GM18951 (cell line): ENCODE measurements around the gene ISL2.

Source experiments
- POLR2A ChIP-seq: IDR thresholded peaks from 4 replicates; pipeline ENCODE4 v1.6.1; 2011; ENCODE audit warnings: mild to moderate bottlenecking; ENCODE audit not compliant: insufficient read length, insufficient read depth; ENCODE audit errors: extremely low read depth
- in situ Hi-C: fragments of 300-500 bp; cut with MboI; formaldehyde crosslinking; loops from one replicate; pipeline ENCODE4 v1.12.0; 2022; ENCODE audit warnings: low sequenced_read_pairs, mixed read lengths, inconsistent platforms; ENCODE audit not compliant: unreplicated experiment

The ISL2 gene

DNA sequence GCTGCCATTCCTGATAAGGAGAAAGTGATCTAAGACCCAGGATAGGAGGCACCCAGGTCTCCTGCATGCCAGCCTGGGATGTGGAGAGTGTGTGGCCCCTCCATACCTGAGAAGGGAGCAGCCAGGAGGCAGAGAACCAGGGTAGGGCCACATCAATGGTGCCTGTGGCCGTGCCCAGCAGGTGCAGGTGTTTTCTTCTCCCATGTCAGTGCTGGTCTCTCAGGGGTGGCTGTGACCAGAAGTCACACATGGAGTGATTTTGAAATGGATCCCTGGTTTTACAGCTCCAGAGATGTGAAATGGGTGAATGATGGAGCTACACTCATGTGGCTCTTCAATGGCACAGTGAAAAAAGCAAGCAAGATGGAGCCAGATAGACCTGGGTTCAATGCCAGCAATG lies 3.3 kb upstream of the ISL2 start:
- in situ Hi-C loops: no loop called here
- no peak for TF ChIP-seq POLR2A

DNA sequence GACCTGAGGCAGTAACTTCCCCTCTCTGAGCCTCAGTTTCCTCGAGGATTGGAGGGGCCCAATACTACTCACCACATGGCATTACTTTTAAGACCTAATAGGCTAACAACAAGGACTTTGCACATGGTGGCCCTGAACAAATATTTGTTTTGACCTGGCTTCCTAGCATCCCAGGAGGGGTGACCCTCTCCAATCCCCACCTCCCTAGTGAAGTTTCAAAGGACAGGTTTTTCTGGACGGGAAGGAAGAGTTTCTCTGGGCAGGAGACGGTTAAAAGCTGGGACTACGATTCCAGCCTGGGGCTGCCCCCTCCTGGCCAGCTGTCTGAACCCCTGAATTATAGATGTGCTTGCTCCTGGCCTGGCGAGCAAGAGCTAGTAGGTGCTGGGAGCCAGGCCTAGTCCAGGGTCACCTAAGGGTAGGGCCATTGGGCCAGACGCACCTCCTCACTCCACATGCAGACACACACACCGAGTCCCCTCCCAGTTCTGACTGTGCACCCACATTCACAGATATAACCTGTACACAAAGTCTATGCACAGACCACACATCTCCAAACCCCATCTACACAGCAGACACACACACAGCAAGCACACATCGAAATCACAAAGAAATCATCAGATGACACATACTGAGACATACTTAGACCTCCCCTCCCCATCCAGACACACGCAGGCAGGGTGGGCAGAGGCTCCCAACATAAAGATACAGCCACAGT lies 2.7 kb upstream of the ISL2 start:
- in situ Hi-C loops: no loop called here
- no peak for TF ChIP-seq POLR2A

DNA sequence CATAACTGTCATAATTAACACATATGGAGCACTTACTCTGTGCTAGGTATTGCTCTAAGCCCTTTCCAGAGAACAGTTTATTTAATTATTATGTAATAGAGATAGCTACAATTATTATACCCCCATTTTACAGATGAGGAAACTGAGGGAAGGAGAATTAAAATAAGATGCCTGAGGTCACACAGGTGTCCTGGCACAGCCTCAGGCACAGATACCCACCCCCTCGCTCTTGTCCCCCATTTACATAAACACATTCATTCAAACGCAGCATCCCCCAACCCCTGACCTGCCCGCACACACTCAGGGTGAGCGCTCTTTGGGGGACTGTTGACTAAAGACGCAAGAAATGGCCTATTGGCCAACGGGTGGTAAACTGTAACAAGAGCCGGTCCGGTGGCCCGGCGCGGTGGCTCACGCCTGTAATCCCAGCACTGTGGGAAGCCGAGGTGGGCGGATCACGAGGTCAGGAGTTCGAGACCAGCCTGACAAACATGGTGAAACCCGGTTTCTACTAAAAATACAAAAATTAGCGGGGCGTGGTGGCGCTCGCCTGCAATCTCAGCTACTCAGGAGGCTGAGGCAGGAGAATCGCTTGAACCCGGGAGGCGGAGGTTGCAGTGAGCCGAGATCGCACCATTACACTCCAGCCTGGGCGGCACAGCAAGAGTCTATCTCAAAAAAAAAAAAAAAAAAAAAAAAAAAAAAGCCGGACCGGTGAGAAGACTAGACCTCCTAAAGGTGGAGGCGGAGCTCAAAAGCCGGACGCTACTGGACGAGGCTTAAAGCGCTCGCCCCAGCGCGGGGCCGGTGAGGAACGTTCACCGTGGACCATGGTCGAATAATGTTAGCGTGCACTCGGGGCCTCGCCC lies 1.9 kb upstream of the ISL2 start:
- no peak for TF ChIP-seq POLR2A
- in situ Hi-C loops: no loop called here

- TF ChIP-seq POLR2A: peak; percentile 10
- in situ Hi-C loops: no loop called here
Observed at GRCh38 chr15:76335307-76336253, 993 bp upstream of the ISL2 start.

DNA sequence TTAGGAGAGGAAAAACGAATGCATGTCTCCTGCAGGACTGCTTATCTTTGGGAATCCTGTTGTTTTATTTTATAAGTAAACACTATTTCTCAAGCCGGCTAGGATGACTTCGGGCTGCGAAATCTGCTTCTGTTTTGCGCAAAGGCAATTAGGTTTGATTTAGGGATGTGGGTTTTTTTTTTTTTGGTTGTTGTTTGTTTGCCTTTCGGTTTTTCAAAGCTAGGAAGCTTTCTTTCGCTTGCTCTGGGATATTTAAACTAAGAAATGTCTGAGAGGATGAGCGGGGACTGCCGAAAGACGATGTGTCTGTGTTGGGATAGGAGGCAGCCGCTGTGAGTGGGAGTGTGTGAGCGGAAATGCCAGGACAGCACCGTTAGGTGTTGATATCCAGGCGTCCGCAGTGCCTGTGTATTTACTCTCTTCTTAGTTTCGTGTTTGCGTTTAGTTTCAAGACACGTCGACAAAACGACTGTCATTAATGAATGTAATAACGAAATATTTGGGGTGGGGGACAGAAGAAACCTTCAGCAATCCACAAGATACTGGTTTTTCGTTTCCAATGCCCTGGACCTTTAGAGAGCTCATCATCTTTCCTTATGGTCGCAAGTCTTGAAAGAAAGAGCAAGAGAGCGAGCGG lies 604 bp downstream of the ISL2 start:
- in situ Hi-C loops: no loop called here
- no peak for TF ChIP-seq POLR2A

- in situ Hi-C loops: no loop called here
- TF ChIP-seq POLR2A: no peak
Observed at GRCh38 chr15:76337696-76338485, 1.3 kb downstream of the ISL2 start.

DNA sequence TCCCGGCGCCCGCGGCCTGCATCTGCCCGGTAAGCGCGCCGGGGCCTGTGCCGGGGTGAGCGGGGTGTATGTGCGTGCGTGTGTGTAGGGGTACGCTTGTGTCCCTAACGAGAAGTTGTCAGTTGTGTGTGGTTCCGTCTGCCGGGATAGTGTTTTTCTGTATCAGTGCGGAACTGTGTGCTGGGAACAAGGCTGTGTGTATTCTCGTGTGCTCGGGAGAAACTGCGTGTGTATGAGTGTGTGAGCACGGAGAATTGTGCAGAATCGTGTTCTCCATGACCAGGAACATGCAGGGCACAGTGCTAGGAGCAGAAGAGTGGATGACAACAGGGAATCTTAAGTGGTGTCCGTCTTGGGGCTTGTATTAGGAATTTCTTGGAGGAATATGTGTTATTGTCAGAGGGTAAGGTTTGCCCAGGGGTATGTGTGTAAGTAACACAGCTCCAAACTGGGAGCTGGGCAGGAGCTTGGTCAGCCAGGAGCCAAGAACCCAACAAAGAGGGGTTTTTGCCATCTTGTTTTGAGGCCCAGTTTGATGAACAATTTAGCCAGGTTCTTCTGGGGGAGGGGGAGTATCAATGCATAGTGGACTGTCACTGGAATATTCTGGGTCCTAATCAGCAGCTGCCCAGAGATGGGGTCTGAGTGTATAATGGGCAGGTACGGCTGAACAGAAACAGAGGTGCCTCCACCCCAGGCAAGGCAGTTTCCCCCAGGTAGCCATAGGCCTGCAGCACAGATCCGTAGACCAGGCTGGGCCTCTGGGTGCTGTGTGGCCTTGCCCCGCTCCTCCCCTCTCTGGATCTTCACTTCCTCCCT lies 2.1 kb downstream of the ISL2 start:
- TF ChIP-seq POLR2A: no peak
- in situ Hi-C loops: no loop called here

DNA sequence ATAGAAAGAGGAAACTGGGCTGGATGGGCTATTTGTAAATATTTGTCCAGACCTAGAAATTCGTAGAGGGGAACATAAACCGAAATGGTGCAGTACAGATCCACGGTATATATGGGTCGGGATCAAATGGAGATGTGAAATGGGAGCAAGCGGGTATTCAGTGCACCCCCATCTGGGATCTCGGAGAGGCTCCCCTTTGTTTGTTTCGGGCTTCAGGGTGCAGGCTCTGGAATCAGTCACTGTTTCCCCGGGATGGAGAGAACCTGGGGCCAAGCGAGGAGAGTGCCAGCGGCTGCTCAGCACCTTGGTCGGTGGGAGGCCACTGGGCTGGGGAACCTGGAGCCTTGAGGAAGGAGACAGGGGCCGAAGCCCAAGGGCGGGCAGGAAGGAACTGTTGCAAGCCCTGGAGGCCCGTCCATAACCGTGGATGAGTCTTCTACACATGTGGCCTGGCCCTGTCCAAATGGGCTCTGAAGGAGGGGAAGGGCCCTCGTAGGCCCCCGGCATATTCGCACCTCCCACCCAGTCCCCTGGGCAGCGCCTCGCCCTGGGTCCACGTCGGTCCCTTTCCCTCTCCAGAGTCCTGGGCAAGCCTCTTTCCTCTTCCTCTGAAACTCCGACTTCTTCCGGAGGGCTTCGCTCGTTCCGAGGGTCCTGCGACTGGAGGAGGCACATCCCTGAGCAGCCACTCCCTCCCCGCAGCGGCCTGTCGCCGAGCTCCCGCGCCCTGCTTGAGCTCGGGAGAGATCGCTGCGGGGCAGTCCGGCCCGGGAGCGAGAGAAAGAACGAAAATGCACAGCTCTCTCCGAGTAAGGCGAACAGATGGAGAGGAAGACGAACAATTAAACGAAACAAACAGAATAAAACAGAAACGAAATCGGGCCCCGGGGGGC lies 3.0 kb downstream of the ISL2 start:
- TF ChIP-seq POLR2A: no peak
- in situ Hi-C loops: no loop called here

DNA sequence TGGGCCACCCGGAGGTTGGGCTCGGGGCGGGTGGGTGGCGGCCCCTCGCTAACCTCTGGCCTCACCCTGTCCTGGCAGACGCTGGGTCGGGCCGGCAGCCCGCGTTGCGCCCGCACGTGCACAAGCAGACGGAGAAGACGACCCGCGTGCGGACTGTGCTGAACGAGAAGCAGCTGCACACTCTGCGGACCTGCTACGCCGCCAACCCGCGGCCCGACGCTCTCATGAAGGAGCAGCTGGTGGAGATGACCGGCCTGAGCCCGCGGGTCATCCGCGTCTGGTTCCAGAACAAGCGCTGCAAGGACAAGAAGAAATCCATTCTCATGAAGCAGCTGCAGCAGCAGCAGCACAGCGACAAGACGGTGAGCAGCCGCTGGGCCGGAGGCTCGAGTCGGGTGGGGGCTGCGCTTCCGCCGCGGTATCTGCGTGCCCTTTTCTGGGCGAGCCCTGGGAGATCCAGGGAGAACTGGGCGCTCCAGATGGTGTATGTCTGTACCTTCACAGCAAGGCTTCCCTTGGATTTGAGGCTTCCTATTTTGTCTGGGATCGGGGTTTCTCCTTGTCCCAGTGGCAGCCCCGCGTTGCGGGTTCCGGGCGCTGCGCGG lies 3.7 kb downstream of the ISL2 start:
- in situ Hi-C loops: no loop called here
- TF ChIP-seq POLR2A: no peak

- in situ Hi-C loops: no loop called here
- TF ChIP-seq POLR2A: peak; percentile 23
Observed at GRCh38 chr15:76340803-76341365, 4.3 kb downstream of the ISL2 start.
